Measurements from ENCODE around the gene VPS72.

The VPS72 gene

DNA sequence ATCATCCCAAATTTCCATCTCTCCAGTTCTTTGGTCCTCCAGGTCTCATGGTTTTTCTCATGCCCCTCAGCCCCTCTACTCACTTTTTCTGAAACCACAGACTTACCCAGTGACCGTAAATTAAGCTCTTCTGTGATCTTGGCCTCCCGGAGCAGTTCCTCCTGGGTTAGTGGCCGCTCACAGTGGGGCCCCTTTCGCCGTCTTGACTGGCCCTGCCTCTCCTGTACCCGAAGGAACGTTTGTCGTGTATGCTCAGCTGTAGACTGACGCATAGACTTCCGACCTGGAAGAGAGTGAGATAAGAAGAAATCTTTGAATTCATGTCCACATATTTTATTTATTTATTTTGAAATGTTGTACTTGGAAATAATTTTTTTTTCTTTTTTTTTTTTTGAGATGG is 5.8 kb downstream of the VPS72 start:
- DNase-seq = no peak

DNA sequence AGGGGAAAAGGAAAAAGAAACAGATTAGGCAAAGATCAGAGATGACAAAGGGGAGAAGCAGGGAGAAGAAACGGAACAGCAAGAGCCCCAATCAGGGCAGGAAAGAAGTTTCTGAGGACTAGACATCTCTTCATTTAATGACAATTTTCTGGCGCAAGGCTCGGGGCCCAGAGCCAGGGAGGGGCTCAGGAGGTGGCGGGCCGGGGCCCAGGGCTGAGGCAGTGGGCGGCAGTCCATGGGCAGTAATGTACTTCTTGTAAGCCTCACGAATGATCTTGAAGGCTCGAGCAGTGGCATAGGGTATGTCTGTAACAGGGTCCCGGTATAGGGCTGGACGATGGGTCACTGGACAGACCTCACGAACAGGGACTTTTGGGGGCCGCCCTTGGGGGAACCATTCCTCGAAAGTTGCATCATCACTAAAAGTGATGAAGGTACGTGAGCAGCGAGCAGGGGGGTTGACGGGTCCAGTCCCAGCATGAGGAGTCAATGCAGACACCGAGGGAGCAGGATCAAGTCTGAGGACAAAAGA is 13.4 kb downstream of the VPS72 start:
- DNase-seq = no peak

DNA sequence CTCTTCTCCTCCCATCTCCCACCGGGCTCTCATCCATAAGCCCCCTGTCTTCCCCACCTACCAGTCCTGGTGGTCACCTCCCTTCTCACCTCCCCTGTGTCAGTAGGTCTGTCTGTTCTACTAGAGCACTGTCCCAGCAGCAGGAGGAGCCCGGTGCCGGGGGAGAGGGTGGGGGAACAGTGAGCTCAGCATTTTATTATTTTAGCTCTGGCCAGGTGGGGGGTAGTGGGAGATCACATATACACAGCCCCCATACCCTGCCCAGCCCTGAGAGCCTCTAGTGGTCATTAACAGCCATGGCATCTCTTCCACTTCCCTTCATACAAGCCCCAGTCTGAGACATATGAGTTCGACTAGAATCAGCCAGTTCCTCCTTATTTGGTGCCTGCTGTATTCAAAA is 14.1 kb downstream of the VPS72 start, which contains the start of gene TMOD4:
Gene TMOD4 (minus strand): TSS at position 119 of the 400 bp plus-strand sequence. CDS start 1,106 bp downstream, outside the sequence.
- no peak for DNase-seq

DNA sequence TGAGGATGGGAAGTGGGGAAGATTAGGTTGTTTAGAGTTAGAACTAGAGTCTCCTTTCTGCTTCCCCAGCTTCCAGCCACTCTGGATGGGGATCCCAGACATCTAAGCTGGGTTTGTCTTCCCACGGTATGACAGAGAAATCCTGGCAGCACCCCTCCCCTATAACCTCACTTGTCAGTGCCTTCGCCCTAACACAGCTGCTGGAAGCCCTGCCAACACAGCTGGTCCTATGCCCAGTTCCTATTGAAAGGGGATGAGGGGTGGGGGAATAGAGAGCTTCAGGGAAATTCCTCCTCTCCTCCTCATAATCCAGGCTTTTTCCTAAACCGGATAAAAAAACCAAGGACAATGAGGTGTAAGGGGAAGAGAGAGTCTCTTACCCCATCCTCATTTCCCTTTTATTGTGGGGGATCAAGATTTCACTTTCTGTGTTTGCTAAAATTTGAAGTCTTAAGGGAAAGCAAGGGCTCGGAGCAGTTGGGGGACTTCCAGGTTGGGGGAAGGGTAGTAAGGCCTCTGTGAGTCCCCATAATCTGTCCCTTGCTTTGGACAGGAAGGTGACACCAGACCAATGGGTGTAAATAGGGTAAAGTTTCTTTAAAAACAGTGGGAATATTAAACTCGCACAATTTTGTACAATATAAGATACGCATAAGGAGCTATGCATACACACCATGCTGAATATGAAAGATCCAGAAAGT is 14.8 kb downstream of the VPS72 start:
- no peak for DNase-seq

DNA sequence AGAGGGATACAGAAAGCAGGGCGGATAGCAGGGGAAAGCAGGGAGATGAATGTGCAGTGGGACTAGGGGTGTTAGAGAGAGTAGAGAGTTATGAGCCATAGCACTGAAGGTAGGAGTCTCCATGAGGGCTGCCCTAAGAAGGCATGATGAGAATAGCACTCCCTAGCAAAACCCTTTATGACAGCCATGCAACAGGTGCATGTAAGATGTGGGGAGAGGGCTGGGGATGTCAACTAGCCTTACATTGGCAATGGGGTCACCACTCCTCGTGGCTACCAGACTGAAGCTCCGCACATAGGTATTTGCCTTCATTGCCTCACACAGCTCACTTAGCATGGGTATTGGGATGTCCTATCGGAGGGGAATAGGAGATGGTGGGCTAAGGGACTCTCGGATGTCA is 18.8 kb downstream of the VPS72 start:
- no peak for DNase-seq

DNA sequence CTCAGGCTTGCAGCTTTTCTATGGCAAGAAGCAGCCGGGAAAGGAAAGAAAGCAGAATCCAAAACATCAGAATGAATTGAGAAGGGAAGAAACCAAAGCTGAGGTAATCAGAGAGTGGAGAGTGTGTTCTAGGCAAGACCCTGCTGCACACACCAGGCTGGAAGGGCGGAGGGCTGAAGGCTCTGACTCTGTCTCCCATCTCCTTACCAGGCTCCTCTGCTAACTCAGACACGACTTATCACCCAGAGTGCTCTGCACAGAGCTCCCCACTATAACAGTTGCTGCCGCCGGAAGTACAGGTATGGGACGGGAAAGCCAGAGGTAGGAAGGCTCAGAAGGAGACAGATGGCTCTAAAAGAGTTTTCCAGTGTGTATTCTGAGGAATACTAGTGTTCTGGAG is 22.9 kb downstream of the VPS72 start:
- DNase-seq = no peak

DNA sequence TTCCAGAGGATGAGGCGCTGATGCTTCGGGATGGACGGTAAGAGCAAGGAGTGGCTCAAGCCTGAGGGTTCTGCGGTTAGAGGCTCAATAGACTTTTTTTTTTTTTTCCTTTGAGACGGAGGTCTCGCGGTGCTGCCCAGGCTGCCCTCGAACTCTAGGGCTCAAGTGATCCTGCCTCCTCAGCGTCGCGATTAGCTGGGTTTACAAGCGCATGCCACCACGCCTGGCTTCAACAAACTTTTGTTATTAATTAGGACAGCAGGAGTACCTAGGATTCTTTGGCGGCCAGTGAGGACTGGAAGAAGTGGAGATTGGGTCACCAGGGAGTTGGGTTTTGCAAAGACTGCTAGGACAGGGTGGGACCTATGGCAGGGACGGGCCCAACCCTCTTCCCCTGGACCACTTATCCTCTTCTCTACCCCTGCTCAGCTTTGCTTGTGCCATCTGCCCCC is 23.5 kb downstream of the VPS72 start:
- no peak for DNase-seq

DNA sequence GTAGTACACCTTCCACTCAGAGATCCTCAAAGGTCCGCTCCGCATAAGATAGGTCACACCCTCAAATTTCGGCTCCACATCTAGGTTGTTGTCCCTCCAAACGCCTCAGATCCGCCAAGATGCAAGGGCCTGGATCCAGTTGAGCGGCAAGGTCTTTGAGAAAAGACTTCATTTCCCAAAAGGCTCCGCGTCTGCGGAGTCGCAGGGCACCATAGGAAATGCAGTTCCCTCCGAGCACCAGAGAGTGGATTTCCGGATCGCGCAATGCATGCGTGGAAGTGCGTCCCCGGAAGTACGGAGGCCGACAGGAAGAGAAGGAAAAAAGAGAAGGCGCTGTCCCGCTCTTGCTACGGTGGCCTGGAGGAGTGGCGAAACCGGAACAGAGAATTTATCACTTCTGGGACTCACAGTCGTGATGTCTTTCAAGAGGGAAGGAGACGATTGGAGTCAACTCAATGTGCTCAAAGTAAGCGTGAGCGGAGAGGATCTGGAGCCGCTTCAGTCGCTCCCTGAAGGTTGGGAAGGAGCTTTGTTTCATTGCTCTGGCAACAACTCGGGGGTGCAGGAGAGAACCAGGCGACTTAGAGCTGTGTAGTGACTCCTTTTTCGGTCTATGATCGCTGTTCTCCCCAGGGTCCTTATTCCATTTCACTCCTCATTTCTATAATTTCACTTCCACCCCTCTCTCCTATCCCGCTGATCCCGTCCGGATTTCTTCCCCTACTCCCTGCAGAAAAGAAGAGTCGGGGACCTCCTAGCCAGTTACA is 24.1 kb downstream of the VPS72 start, which contains the start of the genes LYSMD1 and SCNM1:
Gene LYSMD1 (minus strand): TSS at position 165 of the 767 bp plus-strand sequence. CDS start 644 bp downstream, outside the sequence.
Gene SCNM1 (plus strand): TSS at position 407 of the 767 bp plus-strand sequence. CDS start 9 bp downstream, at position 416.
- DNase-seq = peak; percentile 93 to 95

DNA sequence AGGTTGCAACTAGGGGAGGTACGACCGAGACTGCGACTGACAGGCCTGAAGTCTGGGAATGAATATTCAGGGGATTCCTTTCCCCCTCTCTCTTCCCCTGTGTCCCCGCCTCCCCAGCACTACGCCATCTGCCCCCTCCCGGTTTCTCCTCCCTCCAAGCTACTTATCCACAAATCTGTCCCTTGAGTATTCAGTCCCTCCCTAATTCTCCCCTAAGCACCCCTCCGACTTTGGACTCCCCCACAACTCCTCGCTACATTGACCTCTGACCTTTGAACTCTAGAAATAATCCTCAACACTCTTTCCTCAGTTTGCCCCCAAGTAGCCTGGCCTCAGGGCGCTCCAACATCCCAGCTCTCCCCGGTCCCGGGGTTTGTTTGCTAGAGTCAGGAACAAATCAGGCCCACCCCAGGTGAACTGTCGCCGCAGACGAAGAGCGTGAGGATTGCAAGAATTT is 24.7 kb downstream of the VPS72 start:
- DNase-seq = no peak

DNA sequence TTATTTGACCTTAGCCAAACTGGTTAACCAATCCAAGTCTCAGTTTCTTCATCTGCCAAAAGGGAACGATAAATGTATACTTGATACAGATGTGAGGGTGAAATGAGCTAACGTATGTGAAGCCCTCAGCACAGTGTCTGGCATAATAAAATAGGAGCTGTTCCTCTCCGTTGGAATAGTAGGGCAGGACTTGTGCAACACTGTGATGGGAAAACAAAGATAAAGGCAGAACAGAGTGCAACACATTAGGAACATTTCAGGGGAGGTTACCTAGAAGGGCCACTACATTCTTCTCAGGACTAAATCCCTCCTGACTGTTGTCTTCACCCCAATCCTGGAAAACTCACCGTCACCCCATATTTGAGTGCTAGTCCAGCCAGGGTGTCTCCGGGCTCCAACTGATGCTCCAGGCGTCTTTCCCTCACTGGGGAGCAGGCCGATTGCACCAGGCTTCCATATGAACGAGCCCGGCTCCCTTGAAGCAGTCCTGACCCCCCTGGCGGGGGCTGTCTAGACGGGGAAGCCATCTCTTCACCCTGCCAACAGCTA is 25.2 kb downstream of the VPS72 start:
- no peak for DNase-seq

DNA sequence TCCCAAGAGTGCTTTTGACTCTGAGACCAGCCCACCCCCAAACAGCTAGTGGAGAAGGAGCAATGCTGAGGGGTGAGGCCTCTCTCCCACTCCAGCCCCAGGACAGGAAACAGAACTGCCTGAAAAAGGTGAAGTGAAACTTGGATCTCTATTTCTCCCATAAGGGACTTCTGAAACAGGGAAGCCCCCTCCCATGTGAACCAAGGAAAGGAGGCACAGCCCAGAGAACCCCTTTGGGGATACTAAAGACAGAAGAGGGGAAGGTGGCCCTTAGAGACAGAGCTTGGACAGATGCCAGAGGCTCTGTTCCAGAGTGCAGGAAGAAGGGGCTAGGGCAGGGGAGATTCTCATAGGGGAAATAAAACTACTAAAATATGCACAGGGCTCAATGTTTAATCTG is 30.6 kb downstream of the VPS72 start:
- DNase-seq = no peak

DNA sequence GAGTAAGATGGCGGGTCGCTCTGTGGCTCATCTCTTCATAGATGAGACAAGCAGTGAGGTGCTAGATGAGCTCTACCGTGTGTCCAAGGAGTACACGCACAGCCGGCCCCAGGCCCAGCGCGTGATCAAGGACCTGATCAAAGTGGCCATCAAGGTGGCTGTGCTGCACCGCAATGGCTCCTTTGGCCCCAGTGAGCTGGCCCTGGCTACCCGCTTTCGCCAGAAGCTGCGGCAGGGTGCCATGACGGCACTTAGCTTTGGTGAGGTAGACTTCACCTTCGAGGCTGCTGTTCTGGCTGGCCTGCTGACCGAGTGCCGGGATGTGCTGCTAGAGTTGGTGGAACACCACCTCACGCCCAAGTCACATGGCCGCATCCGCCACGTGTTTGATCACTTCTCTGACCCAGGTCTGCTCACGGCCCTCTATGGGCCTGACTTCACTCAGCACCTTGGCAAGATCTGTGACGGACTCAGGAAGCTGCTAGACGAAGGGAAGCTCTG is 31.2 kb downstream of the VPS72 start:
- no peak for DNase-seq

DNA sequence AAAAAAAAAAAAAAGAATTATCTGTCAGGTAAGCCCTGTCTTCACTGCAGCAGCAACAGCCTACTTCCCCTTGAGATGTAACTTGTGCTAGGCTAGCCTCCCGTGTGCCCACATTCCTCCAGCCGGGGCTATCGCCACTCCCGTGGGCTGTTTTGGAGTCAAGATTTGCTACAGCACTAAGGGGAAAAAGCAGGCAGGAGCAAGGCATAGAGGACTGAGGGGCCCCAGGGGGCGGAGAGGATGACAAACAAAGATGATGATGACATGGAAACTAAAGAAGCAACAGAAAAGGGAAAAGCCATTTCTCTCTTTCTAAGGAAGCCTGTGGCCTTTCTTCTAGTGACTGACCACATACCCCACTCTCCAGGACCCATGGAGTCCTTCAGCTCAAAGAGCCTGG is 31.7 kb downstream of the VPS72 start:
- DNase-seq = peak; percentile 44

DNA sequence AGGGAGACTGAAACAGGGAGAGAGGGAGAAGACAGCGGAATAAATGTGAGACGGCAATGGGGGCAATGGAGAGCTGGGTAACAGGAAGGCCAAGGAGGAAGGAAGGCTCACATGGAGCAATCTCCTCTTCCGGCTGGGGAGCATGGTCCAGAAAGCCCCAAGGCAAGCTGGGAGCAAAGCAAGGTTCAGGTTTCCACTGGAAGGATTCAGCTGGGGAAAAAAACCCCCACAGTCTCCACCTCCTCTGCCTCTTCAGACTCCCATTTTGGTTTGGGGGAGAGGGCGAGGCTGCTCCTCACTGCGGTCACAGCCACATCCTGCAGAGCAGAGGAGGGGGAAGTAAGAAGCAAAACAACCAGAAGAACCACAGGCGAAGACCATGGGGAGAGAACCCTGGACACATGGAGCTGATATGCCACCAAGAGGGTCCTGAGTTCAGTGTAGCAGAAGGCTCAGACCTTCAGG is 32.9 kb downstream of the VPS72 start:
- peak in 1 of 2 experiments; percentile 27 for DNase-seq

DNA sequence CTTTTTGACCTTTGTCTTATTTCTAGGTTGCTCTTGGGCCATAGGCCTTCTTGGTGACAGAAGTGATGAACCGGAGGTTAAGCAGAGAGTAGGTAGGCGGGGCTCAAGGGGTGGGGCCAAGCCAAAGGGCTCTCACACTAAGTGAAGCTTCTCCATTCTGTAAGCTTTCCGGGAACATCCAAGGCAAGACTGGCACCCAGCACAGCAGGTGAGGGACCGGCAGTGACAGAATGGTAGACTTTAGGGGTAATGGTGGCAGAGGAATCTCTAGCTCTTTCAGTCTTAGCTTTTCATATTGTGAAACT is 33.5 kb downstream of the VPS72 start, which contains the start of gene TNFAIP8L2:
Gene TNFAIP8L2 (plus strand): TSS at position 135 of the 305 bp plus-strand sequence. CDS start 2,049 bp downstream, outside the sequence.
- DNase-seq = peak; percentile 68 to 75

DNA sequence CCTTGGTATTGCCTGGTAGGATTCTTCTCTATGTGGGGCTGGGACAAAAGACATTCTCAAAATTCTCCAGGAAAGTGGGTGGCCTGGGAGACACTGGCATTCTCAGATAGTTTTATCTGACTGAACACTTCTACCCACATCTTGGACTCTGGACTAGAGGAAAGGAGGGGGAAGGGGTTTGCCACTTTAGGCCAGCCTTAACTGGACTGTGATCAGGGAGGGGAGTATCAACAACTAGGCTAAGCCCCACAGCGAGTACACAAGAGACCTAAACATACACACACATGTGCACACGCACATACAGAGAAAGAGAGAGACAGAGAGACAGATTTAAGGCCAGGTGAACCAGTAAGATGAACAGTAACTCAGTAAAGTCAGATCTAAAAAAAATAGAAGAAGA is 42.3 kb downstream of the VPS72 start:
- DNase-seq = no peak

DNA sequence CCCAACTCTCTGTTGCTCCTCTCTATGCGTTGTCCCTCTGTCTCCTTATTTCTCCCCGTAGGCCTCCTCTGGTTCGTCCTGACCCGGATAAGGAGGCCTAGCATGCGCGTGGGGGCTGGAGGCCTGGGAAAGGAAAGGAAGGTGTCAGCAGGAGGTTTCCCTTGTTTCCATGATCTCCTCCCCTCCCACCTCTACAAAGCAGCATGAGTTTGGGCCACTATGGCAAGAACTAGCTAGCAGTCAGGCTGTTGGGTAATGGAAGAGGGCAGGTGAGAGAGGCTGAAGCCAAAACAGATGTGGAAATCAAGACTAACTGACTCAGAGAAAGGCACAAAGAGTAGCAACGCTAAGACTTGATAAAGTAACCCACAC is 42.9 kb downstream of the VPS72 start:
- DNase-seq = no peak

DNA sequence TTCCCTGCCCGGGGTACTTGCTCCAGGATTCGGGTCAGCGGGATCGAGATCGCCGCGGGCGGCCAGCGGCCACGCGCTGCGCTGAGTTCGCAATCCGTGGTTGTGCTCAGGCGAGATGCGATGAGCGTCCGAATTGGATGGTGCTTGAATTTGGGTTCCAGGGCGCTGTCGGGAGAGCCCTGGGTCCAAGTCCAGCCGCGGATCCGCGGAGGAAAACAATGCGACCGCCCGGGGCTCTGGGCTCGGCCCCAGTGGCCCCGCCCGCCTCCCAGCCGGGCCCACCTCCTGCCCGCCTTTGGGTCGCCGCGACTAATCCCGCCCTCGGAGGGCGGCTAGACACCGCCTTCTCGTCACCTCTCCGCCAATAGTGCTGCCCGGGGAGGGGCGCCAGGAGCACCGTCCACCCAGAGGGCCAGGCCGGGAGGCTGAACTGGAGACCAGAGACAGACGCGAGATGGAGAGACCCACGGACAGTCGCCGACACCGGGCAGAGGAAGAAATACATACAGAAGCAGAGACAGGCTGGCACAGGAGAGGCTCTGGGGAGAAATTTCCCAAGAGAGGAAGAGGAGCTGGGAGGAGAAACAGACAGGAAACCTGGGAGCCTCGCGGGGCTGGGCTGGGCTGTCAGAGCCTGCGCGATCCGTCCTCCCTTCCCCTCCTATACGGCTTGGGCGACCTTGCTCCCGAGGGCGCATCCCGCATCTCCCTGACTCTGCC is 43.4 kb downstream of the VPS72 start, which contains the start of gene SEMA6C:
Gene SEMA6C (minus strand): TSS at position 220 of the 720 bp plus-strand sequence. CDS start 4,010 bp downstream, outside the sequence.
- DNase-seq = peak; percentile 77 to 79

DNA sequence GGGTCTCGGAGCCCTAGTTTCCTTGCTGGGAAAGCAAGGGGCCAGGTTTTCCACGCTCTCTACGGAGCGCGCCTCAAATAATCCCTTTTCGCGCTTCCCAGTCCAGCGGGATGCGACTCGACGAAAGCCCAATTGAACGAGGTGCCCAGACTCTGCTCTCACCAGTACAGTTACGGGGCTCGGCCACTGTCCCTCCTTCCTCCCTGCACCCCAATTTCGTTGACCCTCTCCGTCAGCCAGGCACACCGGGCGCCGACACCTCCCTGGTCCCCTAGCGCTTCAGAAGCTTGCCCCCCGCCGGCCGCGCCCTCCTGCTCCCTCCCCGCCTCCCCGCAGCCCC is 44.0 kb downstream of the VPS72 start:
- DNase-seq = no peak

DNA sequence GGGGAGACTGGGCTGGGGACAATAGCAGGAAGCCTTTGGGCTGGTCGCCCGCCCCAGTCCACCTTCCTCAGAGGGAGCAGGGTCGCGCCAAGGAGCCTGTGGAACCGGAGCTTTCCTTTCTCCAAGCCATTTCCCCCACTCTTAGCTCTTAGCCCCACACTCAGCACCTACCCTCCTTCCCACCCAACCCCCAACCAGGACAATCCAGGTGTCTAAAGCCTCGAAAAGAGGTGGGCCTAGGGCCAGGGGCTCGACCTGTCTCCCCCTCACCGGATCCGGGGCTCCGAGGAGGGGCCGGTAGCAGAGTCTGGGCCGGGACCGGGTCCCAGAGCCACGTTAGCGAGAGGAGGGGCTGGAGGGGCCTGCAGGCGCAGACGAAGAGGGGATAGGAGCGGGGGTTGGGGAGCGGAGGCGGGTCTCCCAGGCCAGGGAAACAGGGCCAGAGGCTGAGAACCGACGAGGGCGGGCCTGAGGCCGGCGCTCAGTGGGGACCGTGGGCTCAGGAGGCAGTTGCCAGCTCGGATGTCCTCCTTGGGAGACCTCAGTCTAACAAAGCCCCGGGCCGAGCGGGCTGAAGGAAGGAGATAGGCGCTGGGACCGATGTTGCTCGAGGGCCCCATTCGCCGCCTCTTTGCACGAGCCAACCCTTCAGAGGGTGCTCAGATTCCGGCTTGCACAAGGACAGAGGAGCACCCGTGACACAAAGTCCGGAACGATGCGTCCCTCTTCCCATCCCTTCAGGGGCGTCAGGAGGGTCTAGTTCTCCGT is 44.5 kb downstream of the VPS72 start:
- DNase-seq = no peak

All from activated CD4-positive, alpha-beta T cell treated with anti-CD3 and anti-CD28 coated beads, Interleukin-2, amount 50 U/mL, for 4 hours (primary cell).